Measurements from ENCODE around the gene PAFAH2.
"Not testable (repeated sequence)": the region's sequence is repeated elsewhere in the genome, so short reads cannot be mapped to it uniquely, and the experiment has no call there.

The PAFAH2 gene

GRCh38 chr1:25947027-25947426, 50.8 kb downstream of the PAFAH2 start:
- Histone ChIP-seq H3K4me3 (replicated peaks; ENCODE audit: insufficient read depth, low read length) (no peak overlapping the region), H3K27me3 (ENCODE audit: insufficient read depth, poor library complexity, severe bottlenecking) (no peaks in the 10 kb centered on the region), H3K27ac (replicated peaks) (no peak overlapping the region)
- TF ChIP-seq, protein P1, sequence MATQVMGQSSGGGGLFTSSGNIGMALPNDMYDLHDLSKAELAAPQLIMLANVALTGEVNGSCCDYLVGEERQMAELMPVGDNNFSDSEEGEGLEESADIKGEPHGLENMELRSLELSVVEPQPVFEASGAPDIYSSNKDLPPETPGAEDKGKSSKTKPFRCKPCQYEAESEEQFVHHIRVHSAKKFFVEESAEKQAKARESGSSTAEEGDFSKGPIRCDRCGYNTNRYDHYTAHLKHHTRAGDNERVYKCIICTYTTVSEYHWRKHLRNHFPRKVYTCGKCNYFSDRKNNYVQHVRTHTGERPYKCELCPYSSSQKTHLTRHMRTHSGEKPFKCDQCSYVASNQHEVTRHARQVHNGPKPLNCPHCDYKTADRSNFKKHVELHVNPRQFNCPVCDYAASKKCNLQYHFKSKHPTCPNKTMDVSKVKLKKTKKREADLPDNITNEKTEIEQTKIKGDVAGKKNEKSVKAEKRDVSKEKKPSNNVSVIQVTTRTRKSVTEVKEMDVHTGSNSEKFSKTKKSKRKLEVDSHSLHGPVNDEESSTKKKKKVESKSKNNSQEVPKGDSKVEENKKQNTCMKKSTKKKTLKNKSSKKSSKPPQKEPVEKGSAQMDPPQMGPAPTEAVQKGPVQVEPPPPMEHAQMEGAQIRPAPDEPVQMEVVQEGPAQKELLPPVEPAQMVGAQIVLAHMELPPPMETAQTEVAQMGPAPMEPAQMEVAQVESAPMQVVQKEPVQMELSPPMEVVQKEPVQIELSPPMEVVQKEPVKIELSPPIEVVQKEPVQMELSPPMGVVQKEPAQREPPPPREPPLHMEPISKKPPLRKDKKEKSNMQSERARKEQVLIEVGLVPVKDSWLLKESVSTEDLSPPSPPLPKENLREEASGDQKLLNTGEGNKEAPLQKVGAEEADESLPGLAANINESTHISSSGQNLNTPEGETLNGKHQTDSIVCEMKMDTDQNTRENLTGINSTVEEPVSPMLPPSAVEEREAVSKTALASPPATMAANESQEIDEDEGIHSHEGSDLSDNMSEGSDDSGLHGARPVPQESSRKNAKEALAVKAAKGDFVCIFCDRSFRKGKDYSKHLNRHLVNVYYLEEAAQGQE (IDR thresholded peaks at IDR 0.05; ENCODE audit: insufficient replicate concordance, low read depth): no peak
- TF ChIP-seq SPI1 (IDR thresholded peaks at IDR 0.05; ENCODE audit: borderline replicate concordance, low read depth) (no peak), GABPA (IDR thresholded peaks at IDR 0.05; ENCODE audit: low read depth) (no peak), CTCF (IDR thresholded peaks at IDR 0.05; ENCODE audit: insufficient read depth, low read length) (no peak), POLR2AphosphoS5 (IDR thresholded peaks at IDR 0.05; ENCODE audit: low read depth) (no peak)
- DNase-seq (ENCODE audit: low read depth in 1 of 2, low spot score in 1 of 2): no peak

DNA sequence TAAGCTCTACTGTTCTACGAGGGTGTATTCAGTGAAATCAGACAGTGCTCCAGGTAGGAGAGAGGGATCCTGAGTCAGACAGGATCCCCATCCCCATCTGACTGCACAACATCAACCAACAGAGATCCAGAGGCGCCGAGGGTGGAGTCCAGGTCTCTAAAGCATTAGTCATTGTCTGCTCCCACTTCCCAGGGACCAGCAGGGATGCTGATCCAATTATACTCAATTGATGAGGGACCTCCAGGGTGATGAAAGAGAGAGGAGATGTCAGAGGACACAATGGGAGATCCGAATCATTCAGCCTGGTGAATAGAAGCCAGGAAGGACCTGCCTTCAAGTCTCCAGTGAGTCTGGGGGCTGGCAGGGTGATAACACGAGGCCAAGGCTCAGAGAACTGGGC, 52.1 kb downstream of the PAFAH2 start:
- Histone ChIP-seq H3K27me3 (ENCODE audit: insufficient read depth, poor library complexity, severe bottlenecking) (no peaks in the 10 kb centered on the region), H3K27ac (replicated peaks) (no peak overlapping the region), H3K4me3 (replicated peaks; ENCODE audit: insufficient read depth, low read length) (no peak overlapping the region)
- no peak for DNase-seq (ENCODE audit: low read depth in 1 of 2, low spot score in 1 of 2)
- no peak for TF ChIP-seq POLR2AphosphoS5 (IDR thresholded peaks at IDR 0.05; ENCODE audit: low read depth)
- no peak for TF ChIP-seq CTCF (IDR thresholded peaks at IDR 0.05; ENCODE audit: insufficient read depth, low read length)
- TF ChIP-seq SPI1 (IDR thresholded peaks at IDR 0.05; ENCODE audit: borderline replicate concordance, low read depth): no peak
- TF ChIP-seq, protein P1 (IDR thresholded peaks at IDR 0.05; ENCODE audit: insufficient replicate concordance, low read depth): no peak
- no peak for TF ChIP-seq GABPA (IDR thresholded peaks at IDR 0.05; ENCODE audit: low read depth)

DNA sequence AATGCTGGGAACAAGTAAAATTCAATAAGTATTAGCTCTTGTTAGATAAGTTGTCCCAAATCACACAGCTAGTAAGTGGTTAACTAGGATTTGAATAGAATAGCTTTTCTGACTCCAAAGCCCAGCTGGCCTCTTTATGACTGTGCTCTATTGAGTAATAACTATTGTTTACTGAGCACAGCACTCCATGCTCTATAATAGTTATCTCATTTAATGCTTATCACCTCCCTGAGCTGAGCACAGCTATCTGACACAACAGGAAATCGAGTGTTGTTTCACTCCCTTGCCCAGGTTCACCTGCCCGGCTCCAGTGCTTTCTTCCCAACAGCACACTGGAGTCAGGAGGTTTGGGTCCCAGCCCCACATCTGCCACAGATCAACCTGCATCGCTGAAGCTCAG, 52.9 kb downstream of the PAFAH2 start:
- Histone ChIP-seq H3K4me3 (replicated peaks; ENCODE audit: insufficient read depth, low read length) (no peak overlapping the region), H3K27ac (replicated peaks) (no peak overlapping the region), H3K27me3 (ENCODE audit: insufficient read depth, poor library complexity, severe bottlenecking) (no peaks in the 10 kb centered on the region)
- no peak for TF ChIP-seq SPI1 (IDR thresholded peaks at IDR 0.05; ENCODE audit: borderline replicate concordance, low read depth)
- TF ChIP-seq GABPA (IDR thresholded peaks at IDR 0.05; ENCODE audit: low read depth): no peak
- TF ChIP-seq, protein P1 (IDR thresholded peaks at IDR 0.05; ENCODE audit: insufficient replicate concordance, low read depth): no peak
- no peak for TF ChIP-seq POLR2AphosphoS5 (IDR thresholded peaks at IDR 0.05; ENCODE audit: low read depth)
- TF ChIP-seq CTCF (IDR thresholded peaks at IDR 0.05; ENCODE audit: insufficient read depth, low read length): no peak
- no peak for DNase-seq (ENCODE audit: low read depth in 1 of 2, low spot score in 1 of 2)

DNA sequence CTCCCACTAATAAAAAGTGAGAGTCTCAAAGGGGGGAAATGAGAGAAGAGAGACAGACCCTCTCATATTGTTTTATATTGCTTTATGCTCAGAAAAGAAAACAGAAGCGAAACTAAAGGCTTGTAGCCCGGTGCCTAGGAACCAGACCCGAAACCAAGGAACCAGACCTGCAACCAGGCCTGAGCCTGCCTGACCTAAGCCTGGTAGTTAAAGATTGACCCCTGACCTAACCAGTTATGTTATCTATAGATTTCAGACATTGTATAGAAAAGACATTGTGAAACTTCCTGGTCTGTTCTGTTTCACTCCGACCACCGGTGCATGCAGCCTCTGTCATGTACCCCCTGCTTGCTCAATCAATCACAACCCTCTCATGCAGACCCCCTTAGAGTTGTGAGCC, 54.4 kb downstream of the PAFAH2 start:
- H3K27ac ChIP-seq (replicated peaks); H3K27me3 ChIP-seq (ENCODE audit: insufficient read depth, poor library complexity, severe bottlenecking); DNase-seq (ENCODE audit: low read depth in 1 of 2, low spot score in 1 of 2); H3K4me3 ChIP-seq (replicated peaks; ENCODE audit: insufficient read depth, low read length): not testable (repeated sequence)

All from HL-60 (cell line).